Left forelimb (tissue), 1 donor: Measurements from ENCODE around the gene ZIC1.
A peak's percentile ranks its signal among the peaks of the same experiment; 100 is the strongest.

Source experiments
- DNase-seq: peaks from one replicate; pipeline ENCODE4 v3.0.0-alpha.2; 2018; ENCODE audit warnings: low spot score

Gene ZIC1

DNA sequence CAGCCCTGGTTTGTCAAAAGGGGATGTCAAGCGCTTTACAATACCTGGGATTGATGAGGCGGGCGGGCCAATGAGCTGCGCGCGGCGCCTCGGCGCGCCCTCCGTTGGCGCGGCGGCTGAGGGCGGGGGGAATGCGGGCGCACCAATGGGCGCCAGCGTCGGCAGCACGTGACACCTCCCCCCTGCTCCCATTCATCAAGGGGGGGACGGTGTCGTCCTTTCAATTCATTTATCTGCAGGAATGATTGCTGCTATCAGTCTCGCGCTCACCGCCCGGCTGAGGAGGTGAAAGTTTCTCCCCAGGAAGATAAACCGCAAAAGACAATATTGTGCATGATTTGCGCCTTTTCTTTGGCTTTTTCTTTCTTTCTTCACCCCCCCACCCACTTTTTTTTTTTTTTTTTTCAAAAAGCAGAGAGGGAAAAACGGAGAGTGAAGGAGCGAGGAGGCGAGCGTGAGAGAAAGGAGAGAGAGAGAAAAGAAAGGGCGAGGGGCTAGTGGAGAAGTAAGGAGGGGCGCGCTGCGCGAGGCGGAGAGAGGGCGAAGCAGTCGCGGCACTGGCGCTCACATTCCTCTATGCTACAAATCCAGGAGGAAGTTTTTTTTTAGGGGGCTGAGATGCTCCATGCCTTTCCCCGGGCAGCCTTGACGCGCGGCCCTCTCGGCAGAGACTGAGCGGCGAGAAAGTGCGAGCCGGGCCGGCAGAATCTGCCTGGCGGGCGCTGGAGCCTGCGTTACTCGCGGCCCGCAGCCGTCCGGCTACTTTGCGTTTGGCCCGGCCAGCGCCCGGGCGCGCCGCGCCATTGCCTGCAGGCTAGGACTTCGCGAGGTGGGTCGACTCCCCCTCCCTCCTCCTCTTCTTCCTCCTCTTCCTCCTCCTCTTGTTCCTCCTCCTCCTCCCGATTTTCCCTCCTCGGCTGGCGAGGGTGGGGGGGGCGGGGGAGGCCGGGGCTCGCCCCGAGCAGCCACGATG lies at the start of gene ZIC1:
ZIC1 (plus strand) TSS at position 223 of the 973 bp plus-strand sequence; CDS start at position 971, 748 bp downstream.
- DNase-seq, result peak; percentile 75

DNA sequence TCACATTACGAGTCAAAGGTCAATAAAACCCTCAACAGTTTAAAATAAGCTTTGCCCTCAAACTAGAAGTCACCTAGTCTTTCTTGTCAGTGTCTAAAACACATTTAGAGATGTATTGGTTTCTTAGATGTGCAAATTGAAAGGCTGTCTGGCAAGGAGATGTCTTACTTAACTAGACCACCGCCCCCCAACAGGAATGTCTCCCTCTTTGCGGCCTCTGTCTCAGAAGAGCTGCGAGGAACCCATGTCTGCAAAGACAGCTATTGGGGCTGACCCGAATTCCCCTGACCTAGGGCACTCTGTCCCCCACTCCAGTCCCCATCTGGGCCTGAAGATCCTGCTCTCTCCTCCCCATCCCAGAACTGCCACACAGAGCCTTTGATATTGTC lies 49.1 kb upstream of the ZIC1 start:
- no peak for DNase-seq

DNA sequence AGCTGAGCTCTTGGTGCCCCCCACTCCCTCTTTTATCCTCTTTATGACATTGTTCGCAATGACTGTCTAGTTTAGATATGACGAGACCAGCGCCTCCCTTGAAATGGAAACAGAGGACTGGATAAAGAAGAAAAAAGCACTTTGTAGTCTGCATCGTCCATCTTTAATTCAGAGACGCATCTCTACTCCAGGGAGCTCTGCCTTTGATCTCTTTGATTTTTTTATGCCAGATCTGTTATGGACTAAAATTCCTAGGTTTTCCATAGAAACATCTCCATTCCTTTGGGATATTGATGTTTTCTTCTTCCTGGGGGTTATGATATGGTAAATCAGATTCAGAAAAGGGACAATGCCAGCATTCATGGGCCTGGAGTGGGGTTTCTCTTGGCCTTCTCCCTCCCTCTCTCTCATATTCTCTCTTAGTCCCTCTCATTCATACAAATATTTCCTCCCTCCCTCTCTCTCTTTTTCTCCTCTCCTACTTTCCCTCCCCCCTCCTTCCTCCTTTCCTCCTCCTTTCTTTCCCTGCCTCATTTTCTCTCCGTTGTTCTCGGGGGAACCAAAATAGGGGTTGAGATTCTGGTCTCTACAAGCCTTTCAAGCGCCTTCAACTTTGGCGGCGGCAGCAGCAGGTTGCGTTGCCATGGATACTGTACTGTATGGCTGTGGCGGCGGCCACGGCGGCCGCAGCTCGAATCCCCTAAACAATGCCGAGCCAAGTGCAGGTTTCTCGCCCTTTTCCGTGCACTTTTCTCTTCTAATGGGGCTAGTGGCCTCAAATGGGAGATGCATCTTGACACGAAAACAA lies 48.3 kb upstream of the ZIC1 start:
- no peak for DNase-seq

- DNase-seq, result no peak
These were observed 47.4 kb upstream of the ZIC1 start for GRCh38 chr3:147361454-147362420.

- DNase-seq, result no peak
These were observed 44.4 kb upstream of the ZIC1 start for GRCh38 chr3:147364771-147365170.

DNA sequence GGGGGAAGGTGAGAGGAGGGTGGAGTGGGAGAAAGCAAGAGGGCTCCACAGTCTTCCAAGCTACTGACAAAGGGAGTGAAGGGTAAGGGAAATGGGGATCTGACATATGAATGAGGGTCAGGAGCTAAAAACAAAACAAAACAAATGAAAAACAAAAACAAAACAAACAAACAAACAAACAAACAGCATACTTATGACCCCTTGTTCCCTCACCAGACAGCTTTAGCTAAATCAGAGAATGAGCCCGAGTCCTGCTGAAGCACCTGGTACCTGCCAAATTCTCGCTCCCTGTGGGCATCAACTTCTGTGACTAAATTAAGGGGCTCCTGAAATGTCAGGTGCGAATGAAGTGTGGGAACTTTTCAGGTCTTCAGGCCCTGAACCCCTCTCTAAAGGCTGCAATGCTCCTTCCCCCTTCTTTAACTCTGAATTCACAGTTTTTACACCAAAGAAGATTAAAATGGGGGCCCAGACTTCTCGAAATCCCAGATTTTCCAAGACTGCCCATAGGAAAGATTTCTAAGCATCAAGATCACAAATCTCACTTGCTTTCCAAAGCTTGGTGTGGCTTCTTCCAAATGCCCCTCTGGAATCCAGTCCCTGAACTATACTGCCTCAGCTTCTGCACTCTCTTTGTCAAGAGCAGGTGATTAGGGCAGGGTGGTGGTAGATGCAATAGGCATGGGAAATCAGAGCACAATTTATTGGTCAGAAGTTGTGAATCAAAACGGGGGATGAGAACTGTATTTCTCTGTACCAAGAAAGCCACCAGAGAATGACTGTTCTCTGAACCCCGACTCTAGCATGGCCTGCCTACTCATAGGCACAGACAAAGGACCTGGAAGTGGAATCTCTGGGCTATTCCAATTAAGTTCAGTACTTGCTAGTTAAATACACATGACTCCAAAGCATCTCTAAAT lies 43.7 kb upstream of the ZIC1 start:
- no peak for DNase-seq

DNA sequence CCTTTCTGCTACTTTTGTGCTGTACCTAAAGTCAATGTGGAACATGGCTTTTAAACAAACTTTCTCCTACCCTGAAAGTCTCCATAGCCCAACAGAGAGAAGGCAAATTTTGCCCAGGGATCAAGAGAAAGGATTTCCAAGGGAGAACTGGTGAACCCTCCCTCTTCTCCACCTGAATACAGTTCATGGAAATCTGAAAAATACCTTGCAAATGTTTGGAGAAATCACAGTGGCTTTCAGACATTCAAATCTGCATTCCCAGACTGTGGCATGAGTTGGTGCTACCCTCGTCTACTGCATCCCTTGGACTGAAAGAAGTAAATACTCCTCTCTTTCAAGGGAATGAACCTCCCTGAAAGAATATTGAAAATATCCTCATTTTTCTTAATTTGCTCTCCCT lies 41.5 kb upstream of the ZIC1 start:
- DNase-seq, result no peak

DNA sequence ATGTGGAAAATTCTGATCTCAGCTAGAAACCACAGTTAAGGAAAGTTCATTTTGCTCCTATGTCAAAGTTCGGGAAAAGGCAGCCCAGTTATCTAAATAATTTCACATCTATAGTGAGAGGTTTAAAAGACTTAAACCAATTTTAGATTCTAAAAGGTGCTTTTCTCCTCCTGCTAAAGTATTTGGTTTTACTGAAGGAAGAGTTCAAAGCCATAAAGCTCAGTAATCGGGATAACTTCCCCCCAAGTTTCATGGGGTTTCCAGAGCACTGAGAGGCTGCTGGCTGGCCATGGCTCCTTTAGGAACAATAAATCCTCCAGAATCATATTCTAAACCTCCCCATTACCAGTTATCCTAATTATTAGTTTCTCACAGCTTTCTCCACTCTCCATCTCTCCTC lies 41.0 kb upstream of the ZIC1 start:
- DNase-seq, result no peak

DNA sequence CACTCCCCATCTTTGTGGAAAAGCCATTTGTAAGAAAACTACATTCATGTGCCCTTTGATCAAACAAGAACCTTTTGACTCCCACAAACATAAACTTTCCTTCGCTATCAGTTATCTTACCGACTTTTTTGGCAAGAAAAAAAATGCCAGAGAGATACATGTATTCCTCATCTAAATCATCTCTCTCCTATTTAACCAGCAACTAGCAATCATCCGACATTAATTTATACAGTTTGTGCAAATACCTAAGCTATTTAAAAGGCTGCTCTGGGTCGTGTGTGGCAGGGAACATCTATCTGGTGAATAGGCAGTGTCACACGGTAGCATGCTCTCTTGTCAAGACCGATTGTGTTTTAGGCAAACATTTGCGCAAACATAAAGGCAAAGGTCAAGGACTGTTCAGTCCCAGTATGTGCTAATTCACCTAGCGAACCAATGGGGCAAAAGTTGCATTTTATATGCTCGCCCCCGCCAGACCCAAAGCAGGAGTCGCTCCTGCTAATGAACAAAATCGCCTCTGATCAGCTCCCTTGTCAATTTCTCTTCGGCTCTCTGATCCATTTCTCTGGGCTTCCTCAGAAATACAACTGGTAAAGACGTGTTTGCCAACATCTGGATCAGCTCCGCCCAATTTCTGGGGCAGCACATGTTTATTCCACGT lies 40.5 kb upstream of the ZIC1 start:
- no peak for DNase-seq

DNA sequence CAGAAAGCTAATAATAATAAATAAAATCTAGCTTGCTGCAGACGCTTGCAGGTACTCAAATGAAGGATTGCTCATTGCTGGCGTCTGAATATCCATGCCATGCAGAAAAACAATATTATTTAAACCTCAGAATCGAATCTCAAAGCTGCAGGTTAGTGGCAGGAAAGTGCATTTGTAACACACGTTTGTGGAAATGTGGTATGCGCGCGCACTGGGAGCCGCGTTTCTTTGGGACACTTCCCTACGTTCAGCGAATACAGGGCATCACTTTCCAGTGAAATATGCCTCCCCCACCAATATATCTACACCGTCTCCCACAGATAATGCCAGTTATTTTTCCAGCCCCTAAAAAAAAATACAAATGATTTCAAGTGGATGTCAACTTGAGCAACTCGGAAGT lies 39.9 kb upstream of the ZIC1 start:
- DNase-seq, result no peak

DNA sequence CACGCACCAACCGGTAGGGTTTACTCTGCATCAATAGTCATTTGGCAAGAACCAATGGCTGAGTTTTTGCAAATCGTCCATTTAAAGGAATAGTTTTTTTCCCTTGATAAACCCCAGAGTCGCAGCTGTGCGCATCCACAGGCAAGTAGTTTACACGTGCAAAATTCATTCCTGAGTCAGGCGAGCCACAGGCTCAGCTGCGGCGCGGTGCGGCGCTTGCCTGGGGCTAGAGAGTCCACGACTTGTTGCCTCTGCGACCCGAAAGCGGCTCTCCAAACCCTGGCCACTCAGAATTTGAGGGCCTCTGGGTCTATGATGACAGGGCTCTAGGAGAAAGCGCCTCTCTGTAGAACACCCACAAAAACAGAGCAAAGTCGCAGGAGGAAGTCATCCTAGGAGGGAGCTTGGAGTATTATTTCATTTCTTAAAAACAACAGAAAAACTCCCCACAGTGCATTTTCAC lies 39.5 kb upstream of the ZIC1 start:
- DNase-seq, result no peak

DNA sequence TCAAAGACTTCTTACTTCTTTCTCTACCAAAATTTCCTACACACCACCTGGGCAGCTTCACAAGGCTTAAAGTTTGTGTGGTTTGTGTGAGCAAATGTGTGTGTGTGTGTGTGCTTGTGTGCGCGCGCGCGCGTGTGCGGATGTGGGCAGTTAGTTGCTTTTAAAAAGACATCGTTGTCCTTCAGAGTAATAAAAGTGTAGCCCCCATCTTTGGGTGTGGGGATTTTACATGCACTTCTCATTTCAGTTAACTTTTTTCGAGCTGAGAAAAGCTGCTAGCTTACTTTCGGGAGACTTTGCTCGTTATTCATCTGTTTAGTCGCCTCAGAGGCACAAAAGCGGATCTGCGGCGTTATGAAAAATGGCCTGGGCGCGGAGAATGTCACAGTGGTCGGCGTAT lies 38.8 kb upstream of the ZIC1 start:
- no peak for DNase-seq

DNA sequence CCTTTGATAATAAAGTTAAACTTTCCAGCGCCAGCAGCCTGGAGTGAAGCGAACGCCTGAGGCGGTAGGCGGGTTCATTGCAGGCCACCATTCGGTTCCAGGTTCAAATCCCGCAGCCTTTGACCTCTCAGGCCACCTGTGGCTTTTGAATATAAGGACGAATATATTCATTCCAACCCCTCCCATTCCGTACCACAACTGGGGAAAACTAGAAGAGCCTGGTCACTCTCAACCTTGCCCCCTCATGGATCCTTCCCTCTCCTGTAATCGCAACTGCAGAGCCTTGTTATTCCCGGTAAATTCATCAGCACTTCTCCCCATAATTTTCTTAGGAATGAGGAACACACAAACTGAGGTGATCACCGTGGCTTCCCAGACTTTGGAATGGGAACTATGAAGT lies 38.0 kb upstream of the ZIC1 start:
- no peak for DNase-seq

- DNase-seq, result no peak
These were observed 37.3 kb upstream of the ZIC1 start for GRCh38 chr3:147371771-147372340.

- no peak for DNase-seq
These were observed 36.6 kb upstream of the ZIC1 start for GRCh38 chr3:147372525-147373027.

GRCh38 chr3:147373301-147373700 lies 35.9 kb upstream of the ZIC1 start:
- DNase-seq, result no peak

GRCh38 chr3:147377412-147378367 lies 31.5 kb upstream of the ZIC1 start:
- no peak for DNase-seq

GRCh38 chr3:147379651-147380050 lies 29.5 kb upstream of the ZIC1 start:
- no peak for DNase-seq
